HepG2 (cell line): ENCODE measurements around the gene TRIM31. TPM values are rescaled to one million over a fixed set of nuclear protein-coding genes. Genes with fewer than 3 reads are reported as not detected.
A peak's percentile ranks its signal among the peaks of the same experiment; 100 is the strongest.

ENCODE experiments used
- ARID2 ChIP-seq: sonication (generic); formaldehyde crosslinking; IDR thresholded peaks from 2 replicates; pipeline ENCODE4 v1.8.1; 2022; ENCODE audit warnings: mild to moderate bottlenecking, missing genetic modification reagents, borderline replicate concordance
- FOSL2 ChIP-seq: sonication (generic); formaldehyde crosslinking; IDR thresholded peaks from 2 replicates; pipeline ENCODE4 v1.4.0; 2020; ENCODE audit warnings: missing genetic modification reagents
- HNRNPK ChIP-seq: fragments of 200-400 bp; formaldehyde crosslinking; IDR thresholded peaks from 2 replicates; pipeline ENCODE4 v1.6.1; 2018; ENCODE audit warnings: low read length, low read depth, moderate library complexity, mild to moderate bottlenecking; ENCODE audit not compliant: poor library complexity, severe bottlenecking
- IKZF4 ChIP-seq: sonication (generic); formaldehyde crosslinking; IDR thresholded peaks from 2 replicates; pipeline ENCODE4 v1.5.1; 2020; ENCODE audit warnings: borderline replicate concordance, mild to moderate bottlenecking, low read depth, missing genetic modification reagents; ENCODE audit errors: not compliant biosample characterization
- KDM5B ChIP-seq: sonication (generic); formaldehyde crosslinking; IDR thresholded peaks from 2 replicates; pipeline ENCODE4 v1.4.0; 2020; ENCODE audit warnings: missing genetic modification reagents, mild to moderate bottlenecking, borderline replicate concordance
- LRRFIP1 ChIP-seq: sonication (generic); formaldehyde crosslinking; conservative IDR thresholded peaks from 2 replicates; pipeline ENCODE4 v1.4.0; 2020; ENCODE audit warnings: missing genetic modification reagents
- PAWR ChIP-seq: sonication (generic); formaldehyde crosslinking; IDR thresholded peaks from 2 replicates; pipeline ENCODE4 v1.4.0; 2020; ENCODE audit warnings: missing genetic modification reagents, mild to moderate bottlenecking, borderline replicate concordance
- RFXANK ChIP-seq: IDR thresholded peaks from 2 replicates; pipeline ENCODE4 v1.6.1; 2016
- TEF ChIP-seq: sonication (generic); formaldehyde crosslinking; IDR thresholded peaks from 2 replicates; pipeline ENCODE4 v1.5.0; 2020; ENCODE audit warnings: missing genetic modification reagents
- U2AF2 ChIP-seq: fragments of 200-400 bp; formaldehyde crosslinking; IDR thresholded peaks from 2 replicates; pipeline ENCODE4 v1.6.1; 2017; ENCODE audit warnings: low read depth, mild to moderate bottlenecking, low read length
- UBTF ChIP-seq: sonication (generic); formaldehyde crosslinking; IDR thresholded peaks from 2 replicates; pipeline ENCODE4 v1.4.0; 2020; ENCODE audit warnings: mild to moderate bottlenecking, missing genetic modification reagents
- YEATS2 ChIP-seq: sonication (generic); formaldehyde crosslinking; IDR thresholded peaks from 2 replicates; pipeline ENCODE4 v1.4.0; 2020; ENCODE audit warnings: missing genetic modification reagents, borderline replicate concordance
- ZNF225 ChIP-seq: sonication (generic); formaldehyde crosslinking; IDR thresholded peaks from 2 replicates; pipeline ENCODE4 v1.4.0; 2020; ENCODE audit warnings: mild to moderate bottlenecking, missing genetic modification reagents
- ZNF292 ChIP-seq: sonication (generic); formaldehyde crosslinking; IDR thresholded peaks from 2 replicates; pipeline ENCODE4 v1.8.1; 2022; ENCODE audit warnings: mild to moderate bottlenecking, low read depth, missing genetic modification reagents, borderline replicate concordance
- ZNF609 ChIP-seq: sonication (generic); formaldehyde crosslinking; IDR thresholded peaks from 2 replicates; pipeline ENCODE4 v1.4.0; 2020; ENCODE audit warnings: mild to moderate bottlenecking, missing genetic modification reagents, borderline replicate concordance
- ZNF773 ChIP-seq: sonication (generic); formaldehyde crosslinking; IDR thresholded peaks from 2 replicates; pipeline ENCODE4 v1.4.0; 2020; ENCODE audit warnings: missing genetic modification reagents, borderline replicate concordance
- ZNF883 ChIP-seq: sonication (generic); formaldehyde crosslinking; IDR thresholded peaks from 2 replicates; pipeline ENCODE4 v1.5.1; 2020; ENCODE audit warnings: mild to moderate bottlenecking, missing genetic modification reagents; ENCODE audit errors: not compliant biosample characterization
- polyA plus RNA-seq, 8 experiments: library from polyadenylated mRNA; depleted of rRNA in 3 of 8; stranded (reverse) in 7 of 8; unstranded in 1 of 8; fragments of >200 nt; fragmentation: Illumina TruSeq in 4 of 8; extraction: Trizol in 4 of 8; gene quantifications; 2 replicates each; pipeline versions ENCODE4 v1.2.1 to v1.2.3, GENCODE V29; 2011 to 2016; ENCODE audit warnings: low read depth in 4 of 8, missing spikeins in 1 of 8, mixed read lengths in 1 of 8; ENCODE audit not compliant: insufficient read depth in 1 of 8
- total RNA-seq, 5 experiments: library from RNA; depleted of rRNA; stranded (reverse); fragments of >200 nt; fragmentation: Illumina TruSeq; extraction: Trizol; gene quantifications; 2 replicates each; pipeline ENCODE4 v1.2.3, GENCODE V29; 2016; ENCODE audit warnings: low read depth in 1 of 5

TRIM31 gene
- total and polyA plus RNA-seq, 2 of the 13 experiments (the other 11 are each of a cell fraction or from before 2014, with no cell fraction given): 0.13 to 0.51 TPM

- TF ChIP-seq ZNF609 (no peak), RFXANK (CRISPR knock-in tag) (no peak), ZNF292 (CRISPR knock-in tag) (no peak), ZNF225 (CRISPR knock-in tag) (no peak), KDM5B (CRISPR knock-in tag) (no peak), PAWR (CRISPR knock-in tag) (no peak), YEATS2 (CRISPR knock-in tag) (no peak), FOSL2 (no peak), U2AF2 (no peak), HNRNPK (peak; percentile 8), UBTF (CRISPR knock-in tag) (no peak), ZNF773 (no peak), ZNF883 (CRISPR knock-in tag) (no peak), IKZF4 (no peak), TEF (no peak), ARID2 (0 out of 2 replicates have a peak, but pooled peaks have one; percentile 13), LRRFIP1 (CRISPR knock-in tag) (no peak)
Observed at GRCh38 chr6:30074331-30075093, 38.4 kb downstream of the TRIM31 start (continued).
